GM12878 (cell line): ENCODE measurements around the gene EPHB1. TPM values are rescaled to one million over a fixed set of nuclear protein-coding genes. Genes with fewer than 3 reads are reported as not detected.

Experiments
- ATAC-seq: fragments of 200-7000 bp; cut with Tn5 transposase; 3 replicates; pipeline ENCODE4 v1.9.1; 2020; ENCODE audit warnings: mild to moderate bottlenecking, moderate library complexity
- BruUV-seq: library from RNA; stranded (reverse); fragments of 400-500 nt; replicated peaks from 2 replicates; lab custom pipeline; 2021; lab: Mats Ljungman, UMichigan
- CTCF ChIA-PET: fragments of 300-600 bp; sonication (Branson Sonifier 250); formaldehyde crosslinking; extraction: SDS; loops from one replicate; lab custom pipeline; 2021; ENCODE audit warnings: inconsistent platforms; lab: Yijun Ruan, JAX
- POLR2A ChIA-PET: fragments of 350-600 bp; formaldehyde crosslinking; extraction: SDS; loops from one replicate; lab custom pipeline; 2021; ENCODE audit warnings: inconsistent platforms; lab: Charles Lee
- RAD21 ChIA-PET: fragments of 300-600 bp; sonication (Branson Sonifier 250); formaldehyde crosslinking; loops from one replicate; lab custom pipeline; 2023; ENCODE audit warnings: antibody characterized with exemption; ENCODE audit not compliant: unreplicated experiment; lab: Charles Lee
- SMC1A ChIA-PET: fragments of 300-600 bp; sonication (Branson Sonifier 250); formaldehyde crosslinking; loops from one replicate; lab custom pipeline; 2023; ENCODE audit not compliant: unreplicated experiment, uncharacterized antibody; lab: Charles Lee
- DNase-seq: peaks from one replicate; pipeline ENCODE4 v3.0.0-alpha.2; 2011; ENCODE audit warnings: low read depth, low spot score
- FAIRE-seq: peaks from 3 replicates; lab custom pipeline; 2011; peaks lifted over from hg19 to GRCh38; lab: Jason Lieb, UNC
- H2AFZ ChIP-seq: 2 replicates; pipeline ENCODE4 v1.6.0; 2011; ENCODE audit warnings: low read depth, low read length, control low read depth; ENCODE audit not compliant: control insufficient read depth
- H3K27ac ChIP-seq: 2 replicates; pipeline ENCODE4 v1.5.1; 2011; ENCODE audit warnings: control low read depth; ENCODE audit not compliant: control insufficient read depth, insufficient read depth
- H3K27me3 ChIP-seq, 2 experiments: replicated peaks in 1 of 2; 2 replicates each; pipeline versions ENCODE4 v1.6.0 to v1.6.1; 2011; ENCODE audit warnings: low read length in 1 of 2; ENCODE audit not compliant: control insufficient read depth in 2 of 2, insufficient read depth in 2 of 2
- H3K36me3 ChIP-seq, 2 experiments: 2 replicates each; pipeline ENCODE4 v1.5.1; 2011; ENCODE audit warnings: low read length in 1 of 2; ENCODE audit not compliant: control insufficient read depth in 2 of 2, insufficient read depth in 2 of 2
- H3K4me1 ChIP-seq: 2 replicates; pipeline ENCODE4 v1.6.1; 2011; ENCODE audit warnings: mild to moderate bottlenecking, low read length, moderate library complexity, mixed read lengths; ENCODE audit not compliant: control insufficient read depth, insufficient read depth
- H3K4me2 ChIP-seq: 2 replicates; pipeline ENCODE4 v1.6.0; 2011; ENCODE audit warnings: control low read depth; ENCODE audit not compliant: control insufficient read depth, insufficient read depth
- H3K4me3 ChIP-seq: fragments of 200-600 bp; sonication (generic); 2 replicates; pipeline ENCODE4 v1.5.1; 2016
- H3K79me2 ChIP-seq: 2 replicates; pipeline ENCODE4 v1.6.0; 2011; ENCODE audit warnings: low read length; ENCODE audit not compliant: control insufficient read depth, insufficient read depth
- H3K9ac ChIP-seq: 2 replicates; pipeline ENCODE4 v1.8.0; 2011; ENCODE audit warnings: low read length, control low read depth, mixed read lengths; ENCODE audit not compliant: control insufficient read depth, insufficient read depth
- H3K9me3 ChIP-seq: replicated peaks from 3 replicates; pipeline ENCODE4 v1.5.1; 2011; ENCODE audit warnings: mild to moderate bottlenecking, low read length; ENCODE audit not compliant: control insufficient read depth, insufficient read depth
- H4K20me1 ChIP-seq: 2 replicates; pipeline ENCODE4 v1.6.0; 2011; ENCODE audit not compliant: control insufficient read depth, insufficient read depth
- CHD2 ChIP-seq: IDR thresholded peaks from 2 replicates; pipeline ENCODE4 v1.6.1; 2011; ENCODE audit warnings: low read depth, low read length, improper control_type of control experiment, borderline replicate concordance
- IKZF2 ChIP-seq, 2 experiments: fragments of 450-650 bp; IDR thresholded peaks; 2 replicates each; pipeline ENCODE4 v1.6.1; 2017; ENCODE audit warnings: mild to moderate bottlenecking in 2 of 2, moderate library complexity in 2 of 2
- KAT2A ChIP-seq: conservative IDR thresholded peaks from 2 replicates; pipeline ENCODE4 v1.6.1; 2011; ENCODE audit warnings: low read depth, low read length; ENCODE audit not compliant: control insufficient read depth
- MYB ChIP-seq: fragments of 150-350 bp; IDR thresholded peaks from 2 replicates; pipeline ENCODE4 v1.6.1; 2014; ENCODE audit warnings: mild to moderate bottlenecking, low read depth, low read length, borderline replicate concordance
- POLR2AphosphoS2 ChIP-seq: IDR thresholded peaks from 2 replicates; pipeline ENCODE4 v1.6.1; 2011; ENCODE audit warnings: low read depth, mild to moderate bottlenecking, low read length, improper control_type of control experiment, moderate library complexity
- RBBP5 ChIP-seq: fragments of 200-600 bp; sonication (generic); conservative IDR thresholded peaks from 2 replicates; pipeline ENCODE4 v1.6.1; 2016
- RFX5 ChIP-seq: IDR thresholded peaks from 2 replicates; pipeline ENCODE4 v1.6.1; 2011; ENCODE audit warnings: low read depth, low read length, improper control_type of control experiment
- SREBF1 ChIP-seq: IDR thresholded peaks from 2 replicates; pipeline ENCODE4 v1.6.1; 2012; ENCODE audit warnings: mild to moderate bottlenecking, low read length
- SREBF2 ChIP-seq: IDR thresholded peaks from 2 replicates; pipeline ENCODE4 v1.6.1; 2012; ENCODE audit warnings: mild to moderate bottlenecking, low read length
- STAT1 ChIP-seq: fragments of 450-650 bp; conservative IDR thresholded peaks from 2 replicates; pipeline ENCODE4 v1.6.1; 2014; ENCODE audit warnings: antibody characterized with exemption, mild to moderate bottlenecking
- TCF12 ChIP-seq: IDR thresholded peaks from 2 replicates; pipeline ENCODE4 v1.6.1; 2011; ENCODE audit warnings: low read depth, mild to moderate bottlenecking, low read length
- YBX1 ChIP-seq: fragments of 450-650 bp; IDR thresholded peaks from 2 replicates; pipeline ENCODE4 v1.6.1; 2016; ENCODE audit warnings: antibody characterized with exemption
- WGBS: methylation state at CpG from one replicate; pipeline ENCODE4 v1.1.6; 2016; ENCODE audit warnings: low lambda C conversion rate; ENCODE audit not compliant: insufficient replicate concordance, insufficient coverage; ENCODE audit errors: missing lambda C conversion rate; 5-methylcytosine and 5-hydroxymethylcytosine counted together
- in situ Hi-C: fragments of 300-500 bp; cut with MboI; formaldehyde crosslinking; loops from 9 replicates; pipeline ENCODE4 v1.14.3; 2018; ENCODE audit warnings: mixed read lengths
- intact Hi-C: fragments of 100-400 bp; cut with micrococcal nuclease; formaldehyde crosslinking; loops from one replicate; pipeline ENCODE4 v1.14.2; 2022; ENCODE audit not compliant: unreplicated experiment
- polyA plus RNA-seq, 11 experiments: library from polyadenylated mRNA; depleted of rRNA in 4 of 11; unstranded in 6 of 11; stranded (reverse) in 5 of 11; fragments of >200 nt; fragmentation: Nextera tagmentation in 4 of 11; fragmentation: Illumina TruSeq in 1 of 11; extraction: Ambion mirVana in 4 of 11; extraction: Trizol in 1 of 11; gene quantifications; 1 replicate in 1 of 11; 2 replicates in 10 of 11; pipeline versions ENCODE4 v1.2.1 to v1.2.3, GENCODE V29; 2011 to 2016; ENCODE audit warnings: inconsistent platforms in 2 of 11, missing spikeins in 2 of 11, low read depth in 1 of 11
- total RNA-seq, 4 experiments: library from RNA; depleted of rRNA in 3 of 4; stranded (reverse); fragments of >200 nt in 3 of 4; fragmentation: Illumina TruSeq in 1 of 4; extraction: Trizol in 1 of 4; gene quantifications; 2 replicates each; pipeline versions ENCODE4 v1.2.1 to v1.2.3, GENCODE V29; 2013 to 2021
- TF ChIP-seq, protein P1 (sequence below): fragments of 150-350 bp; IDR thresholded peaks from 2 replicates; pipeline ENCODE4 v1.6.1; 2014; ENCODE audit warnings: mild to moderate bottlenecking, low read depth, low read length
- TF ChIP-seq, protein P2 (sequence below): IDR thresholded peaks from 2 replicates; pipeline ENCODE4 v1.6.1; 2012; ENCODE audit warnings: low read depth, low read length, improper control_type of control experiment

Gene EPHB1
- total and polyA plus RNA-seq, 10 of the 15 experiments (the other 5 are each of a cell fraction or from before 2014, with no cell fraction given): 0.33 to 23.8 (median 1.2) TPM

DNA sequence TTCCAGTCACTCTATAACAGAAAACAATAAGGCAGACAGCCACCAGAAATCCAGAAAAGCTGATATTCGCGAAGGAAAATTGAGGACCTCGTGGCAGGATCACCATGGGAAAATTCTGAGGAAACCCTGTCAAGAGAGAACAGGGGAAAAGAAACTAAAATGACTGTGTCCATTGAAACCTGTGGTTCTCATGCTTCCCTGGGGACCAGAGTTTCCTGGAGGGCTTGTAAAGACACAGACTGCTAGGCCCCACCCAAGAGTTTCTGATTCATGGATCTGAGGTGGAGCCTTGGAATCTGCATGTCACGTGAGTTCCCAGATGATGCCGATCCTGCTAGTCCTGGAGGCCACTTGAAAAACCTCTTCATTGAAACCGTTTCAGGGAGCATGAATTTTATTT lies 420.5 kb downstream of the EPHB1 start:
- POLR2A ChIA-PET: no interaction called here

More for the DNA sequence above, 420.5 kb downstream of the EPHB1 start:
- FAIRE-seq (no peak), ATAC-seq (no peak), DNase-seq (no peak)
- in situ Hi-C loops: no loop called here
- WGBS: 66% methylated on average over 6 of the region's 6 CpGs
- Histone ChIP-seq H3K27me3 (no peaks in the 10 kb centered on the region), H3K4me3 (no peak overlapping the region), H2AFZ (no peak overlapping the region), H3K4me2 (no peak overlapping the region), H3K27ac (no peak overlapping the region), H3K4me1 (0 out of 2 replicates have a peak, but pooled peaks cover 4% of the 10 kb centered on the region), H3K36me3 (peaks cover 0 to 9% of the 10 kb centered on the region in 2 experiments; a peak in 1 of 4 replicates), H3K79me2 (no peaks in the 10 kb centered on the region), H3K9ac (no peak overlapping the region), H4K20me1 (no peaks in the 10 kb centered on the region), H3K9me3 (no peaks in the 10 kb centered on the region; the same call in 2 of the 3 replicates)
- SMC1A ChIA-PET: no interaction called here
- no TSS peak for BruUV-seq
- RAD21 ChIA-PET: no interaction called here
- TF ChIP-seq STAT1 (no peak), RBBP5 (no peak), CHD2 (no peak), MYB (no peak), SREBF1 (no peak), POLR2AphosphoS2 (no peak), TCF12 (no peak), KAT2A (no peak), IKZF2 (IDR thresholded peaks at IDR 0.05) (no peak), RFX5 (no peak), SREBF2 (no peak), YBX1 (no peak)
- TF ChIP-seq, protein P1, sequence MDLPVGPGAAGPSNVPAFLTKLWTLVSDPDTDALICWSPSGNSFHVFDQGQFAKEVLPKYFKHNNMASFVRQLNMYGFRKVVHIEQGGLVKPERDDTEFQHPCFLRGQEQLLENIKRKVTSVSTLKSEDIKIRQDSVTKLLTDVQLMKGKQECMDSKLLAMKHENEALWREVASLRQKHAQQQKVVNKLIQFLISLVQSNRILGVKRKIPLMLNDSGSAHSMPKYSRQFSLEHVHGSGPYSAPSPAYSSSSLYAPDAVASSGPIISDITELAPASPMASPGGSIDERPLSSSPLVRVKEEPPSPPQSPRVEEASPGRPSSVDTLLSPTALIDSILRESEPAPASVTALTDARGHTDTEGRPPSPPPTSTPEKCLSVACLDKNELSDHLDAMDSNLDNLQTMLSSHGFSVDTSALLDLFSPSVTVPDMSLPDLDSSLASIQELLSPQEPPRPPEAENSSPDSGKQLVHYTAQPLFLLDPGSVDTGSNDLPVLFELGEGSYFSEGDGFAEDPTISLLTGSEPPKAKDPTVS: no peak
- TF ChIP-seq, protein P2, sequence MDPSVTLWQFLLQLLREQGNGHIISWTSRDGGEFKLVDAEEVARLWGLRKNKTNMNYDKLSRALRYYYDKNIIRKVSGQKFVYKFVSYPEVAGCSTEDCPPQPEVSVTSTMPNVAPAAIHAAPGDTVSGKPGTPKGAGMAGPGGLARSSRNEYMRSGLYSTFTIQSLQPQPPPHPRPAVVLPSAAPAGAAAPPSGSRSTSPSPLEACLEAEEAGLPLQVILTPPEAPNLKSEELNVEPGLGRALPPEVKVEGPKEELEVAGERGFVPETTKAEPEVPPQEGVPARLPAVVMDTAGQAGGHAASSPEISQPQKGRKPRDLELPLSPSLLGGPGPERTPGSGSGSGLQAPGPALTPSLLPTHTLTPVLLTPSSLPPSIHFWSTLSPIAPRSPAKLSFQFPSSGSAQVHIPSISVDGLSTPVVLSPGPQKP: no peak
- intact Hi-C loops: no loop called here
- CTCF ChIA-PET: interaction anchor here (1.4 kb wide), 1 partner anchor 25 kb away, joined by 3 read pairs; no protein-coding TSS in a partner anchor
